K562 (cell line): ENCODE results near the gene SLC12A4. TPM values are rescaled to one million over a fixed set of nuclear protein-coding genes. Genes with fewer than 3 reads are reported as not detected.

Experiments used
- GTF2F1 ChIP-seq: IDR thresholded peaks from 2 replicates; pipeline ENCODE4 v1.6.1; 2011; ENCODE audit warnings: low read depth, low read length, improper control_type of control experiment
- NCOA4 ChIP-seq: fragments of 450-650 bp; IDR thresholded peaks from 2 replicates; pipeline ENCODE4 v1.6.1; 2018; ENCODE audit warnings: mild to moderate bottlenecking; ENCODE audit not compliant: partially characterized antibody
- PML ChIP-seq: IDR thresholded peaks from 2 replicates; pipeline ENCODE4 v1.6.1; 2012; ENCODE audit warnings: low read length, inconsistent platforms
- POLR2AphosphoS5 ChIP-seq: IDR thresholded peaks from 2 replicates; pipeline ENCODE4 v1.6.1; 2011; ENCODE audit warnings: mild to moderate bottlenecking, low read depth, low read length, moderate library complexity; ENCODE audit not compliant: control insufficient read depth, insufficient read depth
- PRMT5 ChIP-seq: sonication (generic); formaldehyde crosslinking; IDR thresholded peaks from 2 replicates; pipeline ENCODE4 v1.5.0; 2020; ENCODE audit warnings: missing genetic modification reagents
- RBM39 ChIP-seq: fragments of 200-400 bp; formaldehyde crosslinking; optimal IDR thresholded peaks from 2 replicates; pipeline ENCODE3; 2018; ENCODE audit warnings: low read depth, low read length
- TEAD4 ChIP-seq, 2 experiments: sonication (generic) in 1 of 2; formaldehyde crosslinking in 1 of 2; IDR thresholded peaks; 2 replicates each; pipeline versions ENCODE4 v1.6.1 to v1.8.0; 2012 to 2022; ENCODE audit warnings: borderline replicate concordance in 1 of 2, inconsistent platforms in 1 of 2, low read length in 1 of 2, mild to moderate bottlenecking in 1 of 2, missing genetic modification reagents in 1 of 2
- ZC3H8 ChIP-seq: fragments of 450-650 bp; IDR thresholded peaks from 2 replicates; pipeline ENCODE4 v1.6.1; 2017
- ZNF184 ChIP-seq: sonication (generic); formaldehyde crosslinking; IDR thresholded peaks from 2 replicates; pipeline ENCODE4 v1.5.0; 2020; ENCODE audit warnings: missing genetic modification reagents
- ZNF76 ChIP-seq: fragments of 250-450 bp; sonication (Bioruptor Pico); IDR thresholded peaks from 2 replicates; pipeline ENCODE4 v1.4.0; 2020; ENCODE audit warnings: mild to moderate bottlenecking, moderate library complexity, borderline replicate concordance
- polyA plus RNA-seq, 8 experiments: library from polyadenylated mRNA; depleted of rRNA in 4 of 8; stranded (reverse) in 5 of 8; unstranded in 3 of 8; fragments of >200 nt; fragmentation: Nextera tagmentation in 2 of 8; fragmentation: Illumina TruSeq in 1 of 8; extraction: Ambion mirVana in 2 of 8; extraction: Trizol in 1 of 8; gene quantifications; 2 replicates each; pipeline versions ENCODE4 v1.2.1 to v1.2.3, GENCODE V29; 2011 to 2014; ENCODE audit warnings: inconsistent platforms in 1 of 8, missing spikeins in 1 of 8
- total RNA-seq, 7 experiments: library from RNA; depleted of rRNA in 6 of 7; stranded (reverse); fragments of >200 nt in 6 of 7; fragmentation: Illumina TruSeq in 2 of 7; extraction: Trizol in 2 of 7; gene quantifications; 2 replicates each; pipeline versions ENCODE4 v1.2.1 to v1.2.3, GENCODE V29; 2011 to 2021; ENCODE audit warnings: low replicate concordance in 1 of 7
- TF ChIP-seq, protein P1 (sequence below), 2 experiments: fragments of 450-650 bp in 1 of 2; IDR thresholded peaks; 2 replicates each; pipeline ENCODE4 v1.6.1; 2011 to 2017; ENCODE audit warnings: low read depth in 2 of 2, antibody characterized with exemption in 1 of 2, borderline replicate concordance in 1 of 2, low read length in 1 of 2, mild to moderate bottlenecking in 1 of 2, mixed read lengths in 1 of 2; ENCODE audit not compliant: control insufficient read depth in 1 of 2

The SLC12A4 gene
- total and polyA plus RNA-seq, 9 of the 15 experiments (the other 6 are each of a cell fraction or from before 2014, with no cell fraction given), result 0.75 to 43.5 (median 15.0) TPM

DNA sequence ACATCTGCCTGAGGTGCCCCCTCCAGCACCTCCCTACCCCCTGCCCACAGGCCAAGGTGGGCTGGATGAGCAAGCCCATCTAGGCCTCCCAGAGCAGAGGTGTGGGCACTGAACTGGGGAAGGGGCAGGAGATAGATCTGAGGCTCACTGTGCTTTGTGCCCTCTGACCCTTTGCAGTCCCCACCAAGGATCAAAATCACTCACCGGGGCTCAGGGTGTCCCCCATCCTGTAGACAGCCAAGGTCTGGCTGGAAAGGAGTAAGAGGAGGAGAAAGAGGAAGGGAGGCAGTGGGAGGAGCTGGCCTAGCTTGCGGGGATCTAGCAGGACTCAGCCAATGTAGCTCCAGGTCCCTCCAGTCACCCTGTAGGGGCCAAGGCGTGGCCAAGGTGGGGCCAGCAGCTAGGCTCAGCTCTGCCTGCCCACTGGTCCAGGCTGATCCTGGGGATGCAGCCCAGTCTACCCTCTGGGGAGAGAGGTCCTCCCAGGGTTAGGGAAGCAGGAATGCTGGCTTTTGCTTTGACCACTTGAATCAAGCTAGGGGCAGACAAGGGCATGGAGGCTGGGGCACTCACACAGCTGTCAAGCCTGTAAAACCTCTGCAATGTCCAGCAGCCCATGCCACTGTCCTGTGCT lies 1.8 kb downstream of the SLC12A4 start (continued):
- TF ChIP-seq, protein P1, sequence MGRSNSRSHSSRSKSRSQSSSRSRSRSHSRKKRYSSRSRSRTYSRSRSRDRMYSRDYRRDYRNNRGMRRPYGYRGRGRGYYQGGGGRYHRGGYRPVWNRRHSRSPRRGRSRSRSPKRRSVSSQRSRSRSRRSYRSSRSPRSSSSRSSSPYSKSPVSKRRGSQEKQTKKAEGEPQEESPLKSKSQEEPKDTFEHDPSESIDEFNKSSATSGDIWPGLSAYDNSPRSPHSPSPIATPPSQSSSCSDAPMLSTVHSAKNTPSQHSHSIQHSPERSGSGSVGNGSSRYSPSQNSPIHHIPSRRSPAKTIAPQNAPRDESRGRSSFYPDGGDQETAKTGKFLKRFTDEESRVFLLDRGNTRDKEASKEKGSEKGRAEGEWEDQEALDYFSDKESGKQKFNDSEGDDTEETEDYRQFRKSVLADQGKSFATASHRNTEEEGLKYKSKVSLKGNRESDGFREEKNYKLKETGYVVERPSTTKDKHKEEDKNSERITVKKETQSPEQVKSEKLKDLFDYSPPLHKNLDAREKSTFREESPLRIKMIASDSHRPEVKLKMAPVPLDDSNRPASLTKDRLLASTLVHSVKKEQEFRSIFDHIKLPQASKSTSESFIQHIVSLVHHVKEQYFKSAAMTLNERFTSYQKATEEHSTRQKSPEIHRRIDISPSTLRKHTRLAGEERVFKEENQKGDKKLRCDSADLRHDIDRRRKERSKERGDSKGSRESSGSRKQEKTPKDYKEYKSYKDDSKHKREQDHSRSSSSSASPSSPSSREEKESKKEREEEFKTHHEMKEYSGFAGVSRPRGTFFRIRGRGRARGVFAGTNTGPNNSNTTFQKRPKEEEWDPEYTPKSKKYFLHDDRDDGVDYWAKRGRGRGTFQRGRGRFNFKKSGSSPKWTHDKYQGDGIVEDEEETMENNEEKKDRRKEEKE (IDR thresholded peaks at IDR 0.05; ENCODE audit: borderline replicate concordance in 1 of 2, control insufficient read depth in 1 of 2, low read depth in 2 of 2, low read length in 1 of 2), result no peak
- TF ChIP-seq ZNF184 (CRISPR knock-in tag), result no peak
- no peak for TF ChIP-seq ZC3H8
- TF ChIP-seq TEAD4 (IDR thresholded peaks at IDR 0.05; ENCODE audit: low read length), result no peak
- TF ChIP-seq TEAD4 (CRISPR knock-in tag; IDR thresholded peaks at IDR 0.05; ENCODE audit: borderline replicate concordance), result no peak
- TF ChIP-seq GTF2F1, result no peak
- no peak for TF ChIP-seq PRMT5 (CRISPR knock-in tag)
- TF ChIP-seq NCOA4, result no peak
- TF ChIP-seq PML, result 0 out of 2 replicates have a peak, but pooled peaks have one; percentile 15
- no peak for TF ChIP-seq RBM39
- no peak for TF ChIP-seq ZNF76 (CRISPR knock-in tag)
- no peak; the same call in 1 of the 2 replicates for TF ChIP-seq POLR2AphosphoS5
